GM23338 (cell line): Measurements from ENCODE around the gene YIPF2. TPM values are rescaled to one million over a fixed set of nuclear protein-coding genes. Genes with fewer than 3 reads are reported as not detected.

Experiments
- ATAC-seq: fragments of 200-7000 bp; cut with Tn5 transposase; 3 replicates; pipeline ENCODE4 v1.9.1; 2020
- DNase-seq: peaks from one replicate; pipeline ENCODE4 v3.0.0-alpha.2; 2015; ENCODE audit warnings: low spot score
- H2AFZ ChIP-seq: fragments of 200-600 bp; sonication (generic); 2 replicates; pipeline ENCODE4 v1.8.0; 2016; ENCODE audit warnings: antibody characterized with exemption, mild to moderate bottlenecking, moderate library complexity
- H3F3A ChIP-seq: fragments of 200-600 bp; sonication (generic); replicated peaks from 2 replicates; pipeline ENCODE4 v1.8.0; 2017; ENCODE audit warnings: antibody characterized with exemption, mixed run types, low read depth
- H3K27ac ChIP-seq: fragments of 200-600 bp; sonication (generic); 2 replicates; pipeline ENCODE4 v1.6.1; 2016; ENCODE audit warnings: low read depth
- H3K27me3 ChIP-seq: fragments of 200-600 bp; sonication (generic); 2 replicates; pipeline ENCODE4 v1.8.0; 2016; ENCODE audit warnings: mild to moderate bottlenecking, mixed run types, moderate library complexity; ENCODE audit not compliant: insufficient read depth
- H3K36me3 ChIP-seq: fragments of 200-600 bp; sonication (generic); 2 replicates; pipeline ENCODE4 v1.8.0; 2016; ENCODE audit warnings: mild to moderate bottlenecking; ENCODE audit not compliant: insufficient read depth
- H3K4me1 ChIP-seq: fragments of 200-600 bp; sonication (generic); 2 replicates; pipeline ENCODE4 v1.8.0; 2016; ENCODE audit warnings: mild to moderate bottlenecking, moderate library complexity; ENCODE audit not compliant: insufficient read depth
- H3K4me2 ChIP-seq: fragments of 200-600 bp; sonication (generic); 2 replicates; pipeline ENCODE4 v1.7.1; 2017; ENCODE audit warnings: mixed run types
- H3K4me3 ChIP-seq: fragments of 200-600 bp; sonication (generic); 2 replicates; pipeline ENCODE4 v1.6.1; 2016; ENCODE audit warnings: mixed run types
- H3K79me2 ChIP-seq: fragments of 200-600 bp; sonication (generic); replicated peaks from 2 replicates; pipeline ENCODE4 v1.8.0; 2017; ENCODE audit warnings: mild to moderate bottlenecking; ENCODE audit not compliant: insufficient read depth
- H3K9me2 ChIP-seq: fragments of 200-600 bp; sonication (generic); 2 replicates; pipeline ENCODE4 v1.8.0; 2017; ENCODE audit not compliant: insufficient read depth
- H4K20me1 ChIP-seq: fragments of 200-600 bp; sonication (generic); replicated peaks from 2 replicates; pipeline ENCODE4 v1.8.0; 2017; ENCODE audit warnings: mild to moderate bottlenecking; ENCODE audit not compliant: insufficient read depth
- H3K27ac Mint-ChIP-seq: 2 replicates; pipeline ENCODE4 v1.8.0; 2020; ENCODE audit warnings: inconsistent platforms, mild to moderate bottlenecking, moderate library complexity, mixed read lengths
- H3K27me3 Mint-ChIP-seq: 3 replicates; pipeline ENCODE4 v1.8.0; 2022; ENCODE audit warnings: low read depth, mild to moderate bottlenecking, moderate library complexity, mixed read lengths, inconsistent platforms; ENCODE audit not compliant: insufficient read depth, poor library complexity
- H3K36me3 Mint-ChIP-seq: 3 replicates; pipeline ENCODE4 v1.8.0; 2021; ENCODE audit warnings: low read depth, mild to moderate bottlenecking, inconsistent platforms, moderate library complexity, mixed read lengths
- H3K4me1 Mint-ChIP-seq: 3 replicates; pipeline ENCODE4 v1.8.0; 2020; ENCODE audit warnings: mild to moderate bottlenecking, inconsistent platforms, mixed read lengths
- H3K4me3 Mint-ChIP-seq: 3 replicates; pipeline ENCODE4 v1.8.0; 2021; ENCODE audit warnings: moderate library complexity, mild to moderate bottlenecking, inconsistent platforms, mixed read lengths
- H3K9me3 Mint-ChIP-seq: 3 replicates; pipeline ENCODE4 v1.8.0; 2020; ENCODE audit warnings: moderate library complexity, mild to moderate bottlenecking, inconsistent platforms, mixed read lengths
- CREB1 ChIP-seq: fragments of 250-450 bp; sonication (Bioruptor Pico); IDR thresholded peaks from 2 replicates; pipeline ENCODE4 v1.5.0; 2020; ENCODE audit warnings: low read depth, mild to moderate bottlenecking, moderate library complexity
- CTCF ChIP-seq, 2 experiments: fragments of 200-600 bp in 1 of 2; sonication (generic) in 1 of 2; conservative IDR thresholded peaks; 2 replicates each; pipeline versions ENCODE4 v1.5.1 to v1.6.1; 2016 to 2017; ENCODE audit warnings: antibody characterized with exemption in 2 of 2, low read depth in 2 of 2, mild to moderate bottlenecking in 2 of 2, moderate library complexity in 1 of 2
- EZH2 ChIP-seq: fragments of 200-600 bp; sonication (generic); IDR thresholded peaks from one replicate; pipeline ENCODE4 v1.8.0; 2017; ENCODE audit warnings: antibody characterized with exemption, mild to moderate bottlenecking, low read depth; ENCODE audit not compliant: unreplicated experiment
- EZH2phosphoT487 ChIP-seq: fragments of 200-600 bp; sonication (generic); IDR thresholded peaks from one replicate; pipeline ENCODE4 v1.8.1; 2018; ENCODE audit warnings: antibody characterized with exemption; ENCODE audit not compliant: unreplicated experiment
- JUNB ChIP-seq: IDR thresholded peaks from one replicate; pipeline ENCODE4 v1.6.1; 2016; ENCODE audit warnings: antibody characterized with exemption; ENCODE audit not compliant: unreplicated experiment
- NANOG ChIP-seq: IDR thresholded peaks from 2 replicates; pipeline ENCODE4 v1.6.1; 2016; ENCODE audit warnings: antibody characterized with exemption, borderline replicate concordance
- POLR2AphosphoS5 ChIP-seq: IDR thresholded peaks from 2 replicates; pipeline ENCODE4 v1.6.1; 2016; ENCODE audit warnings: antibody characterized with exemption, low read depth
- REST ChIP-seq: IDR thresholded peaks from one replicate; pipeline ENCODE4 v1.6.1; 2018; ENCODE audit warnings: antibody characterized with exemption; ENCODE audit not compliant: unreplicated experiment
- STAT1 ChIP-seq: IDR thresholded peaks from one replicate; pipeline ENCODE4 v1.6.1; 2016; ENCODE audit warnings: antibody characterized with exemption; ENCODE audit not compliant: unreplicated experiment
- ZNF114 ChIP-seq: fragments of 250-450 bp; sonication (Bioruptor Pico); IDR thresholded peaks from 2 replicates; pipeline ENCODE4 v1.5.0; 2020; ENCODE audit warnings: mild to moderate bottlenecking, moderate library complexity
- ZNF331 ChIP-seq: fragments of 250-450 bp; sonication (Bioruptor Pico); IDR thresholded peaks from 2 replicates; pipeline ENCODE4 v1.5.0; 2020; ENCODE audit warnings: low read depth, mild to moderate bottlenecking, moderate library complexity
- polyA plus RNA-seq: library from polyadenylated mRNA; unstranded; fragments of >200 nt; fragmentation: Nextera tagmentation; extraction: Ambion mirVana; gene quantifications from 2 replicates; pipeline ENCODE4 v1.2.1, GENCODE V29; 2016
- total RNA-seq: library from RNA; depleted of rRNA; stranded (reverse); fragments of >200 nt; shearing (Covaris generic); gene quantifications from 2 replicates; pipeline ENCODE4 v1.2.3, GENCODE V29; 2014
- TF ChIP-seq, protein P1 (sequence below): IDR thresholded peaks from 2 replicates; pipeline ENCODE4 v1.6.1; 2016; ENCODE audit warnings: antibody characterized with exemption
- TF ChIP-seq, protein P2 (sequence below): fragments of 250-450 bp; sonication (Bioruptor Pico); IDR thresholded peaks from 2 replicates; pipeline ENCODE4 v1.5.0; 2020; ENCODE audit warnings: mild to moderate bottlenecking, moderate library complexity

Gene YIPF2
- total and polyA plus RNA-seq, 2 experiments from 2014 or later, result 36.3 to 63.7 TPM

DNA sequence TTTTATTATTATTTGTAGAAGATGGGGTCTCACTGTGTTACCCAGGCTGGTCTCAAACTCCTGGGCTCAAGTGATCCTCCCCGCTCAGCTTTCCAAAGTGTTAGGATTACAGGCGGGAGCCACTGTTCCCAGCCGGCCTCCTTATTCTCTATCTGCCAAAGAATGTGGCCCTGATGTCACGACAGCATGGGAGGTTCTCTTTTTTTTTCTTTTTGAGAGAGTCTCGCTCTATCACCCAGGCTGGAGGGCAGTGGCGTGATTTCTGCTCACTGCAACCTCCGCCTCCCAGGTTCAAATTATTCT, 33.6 kb downstream of the YIPF2 start:
- peak overlapping the region; percentile 76; the same call in 1 of the 2 replicates for H3K27ac Mint-ChIP-seq
- peaks cover 84% of the 10 kb centered on the region for H3K79me2 ChIP-seq
- H3K4me3 ChIP-seq, result no peak overlapping the region
- no peak for TF ChIP-seq CREB1
- no peak for TF ChIP-seq EZH2
- TF ChIP-seq REST, result no peak
- no peak for TF ChIP-seq CTCF (conservative IDR thresholded peaks at IDR 0.05; ENCODE audit: low read depth in 2 of 2)
- no peak for TF ChIP-seq ZNF114 (CRISPR knock-in tag)
- TF ChIP-seq ZNF331, result no peak
- TF ChIP-seq POLR2AphosphoS5, result no peak
- TF ChIP-seq STAT1, result no peak
- TF ChIP-seq, protein P1, sequence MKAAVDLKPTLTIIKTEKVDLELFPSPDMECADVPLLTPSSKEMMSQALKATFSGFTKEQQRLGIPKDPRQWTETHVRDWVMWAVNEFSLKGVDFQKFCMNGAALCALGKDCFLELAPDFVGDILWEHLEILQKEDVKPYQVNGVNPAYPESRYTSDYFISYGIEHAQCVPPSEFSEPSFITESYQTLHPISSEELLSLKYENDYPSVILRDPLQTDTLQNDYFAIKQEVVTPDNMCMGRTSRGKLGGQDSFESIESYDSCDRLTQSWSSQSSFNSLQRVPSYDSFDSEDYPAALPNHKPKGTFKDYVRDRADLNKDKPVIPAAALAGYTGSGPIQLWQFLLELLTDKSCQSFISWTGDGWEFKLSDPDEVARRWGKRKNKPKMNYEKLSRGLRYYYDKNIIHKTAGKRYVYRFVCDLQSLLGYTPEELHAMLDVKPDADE, result no peak
- no peak for TF ChIP-seq NANOG
- TF ChIP-seq JUNB, result no peak
- TF ChIP-seq, protein P2, sequence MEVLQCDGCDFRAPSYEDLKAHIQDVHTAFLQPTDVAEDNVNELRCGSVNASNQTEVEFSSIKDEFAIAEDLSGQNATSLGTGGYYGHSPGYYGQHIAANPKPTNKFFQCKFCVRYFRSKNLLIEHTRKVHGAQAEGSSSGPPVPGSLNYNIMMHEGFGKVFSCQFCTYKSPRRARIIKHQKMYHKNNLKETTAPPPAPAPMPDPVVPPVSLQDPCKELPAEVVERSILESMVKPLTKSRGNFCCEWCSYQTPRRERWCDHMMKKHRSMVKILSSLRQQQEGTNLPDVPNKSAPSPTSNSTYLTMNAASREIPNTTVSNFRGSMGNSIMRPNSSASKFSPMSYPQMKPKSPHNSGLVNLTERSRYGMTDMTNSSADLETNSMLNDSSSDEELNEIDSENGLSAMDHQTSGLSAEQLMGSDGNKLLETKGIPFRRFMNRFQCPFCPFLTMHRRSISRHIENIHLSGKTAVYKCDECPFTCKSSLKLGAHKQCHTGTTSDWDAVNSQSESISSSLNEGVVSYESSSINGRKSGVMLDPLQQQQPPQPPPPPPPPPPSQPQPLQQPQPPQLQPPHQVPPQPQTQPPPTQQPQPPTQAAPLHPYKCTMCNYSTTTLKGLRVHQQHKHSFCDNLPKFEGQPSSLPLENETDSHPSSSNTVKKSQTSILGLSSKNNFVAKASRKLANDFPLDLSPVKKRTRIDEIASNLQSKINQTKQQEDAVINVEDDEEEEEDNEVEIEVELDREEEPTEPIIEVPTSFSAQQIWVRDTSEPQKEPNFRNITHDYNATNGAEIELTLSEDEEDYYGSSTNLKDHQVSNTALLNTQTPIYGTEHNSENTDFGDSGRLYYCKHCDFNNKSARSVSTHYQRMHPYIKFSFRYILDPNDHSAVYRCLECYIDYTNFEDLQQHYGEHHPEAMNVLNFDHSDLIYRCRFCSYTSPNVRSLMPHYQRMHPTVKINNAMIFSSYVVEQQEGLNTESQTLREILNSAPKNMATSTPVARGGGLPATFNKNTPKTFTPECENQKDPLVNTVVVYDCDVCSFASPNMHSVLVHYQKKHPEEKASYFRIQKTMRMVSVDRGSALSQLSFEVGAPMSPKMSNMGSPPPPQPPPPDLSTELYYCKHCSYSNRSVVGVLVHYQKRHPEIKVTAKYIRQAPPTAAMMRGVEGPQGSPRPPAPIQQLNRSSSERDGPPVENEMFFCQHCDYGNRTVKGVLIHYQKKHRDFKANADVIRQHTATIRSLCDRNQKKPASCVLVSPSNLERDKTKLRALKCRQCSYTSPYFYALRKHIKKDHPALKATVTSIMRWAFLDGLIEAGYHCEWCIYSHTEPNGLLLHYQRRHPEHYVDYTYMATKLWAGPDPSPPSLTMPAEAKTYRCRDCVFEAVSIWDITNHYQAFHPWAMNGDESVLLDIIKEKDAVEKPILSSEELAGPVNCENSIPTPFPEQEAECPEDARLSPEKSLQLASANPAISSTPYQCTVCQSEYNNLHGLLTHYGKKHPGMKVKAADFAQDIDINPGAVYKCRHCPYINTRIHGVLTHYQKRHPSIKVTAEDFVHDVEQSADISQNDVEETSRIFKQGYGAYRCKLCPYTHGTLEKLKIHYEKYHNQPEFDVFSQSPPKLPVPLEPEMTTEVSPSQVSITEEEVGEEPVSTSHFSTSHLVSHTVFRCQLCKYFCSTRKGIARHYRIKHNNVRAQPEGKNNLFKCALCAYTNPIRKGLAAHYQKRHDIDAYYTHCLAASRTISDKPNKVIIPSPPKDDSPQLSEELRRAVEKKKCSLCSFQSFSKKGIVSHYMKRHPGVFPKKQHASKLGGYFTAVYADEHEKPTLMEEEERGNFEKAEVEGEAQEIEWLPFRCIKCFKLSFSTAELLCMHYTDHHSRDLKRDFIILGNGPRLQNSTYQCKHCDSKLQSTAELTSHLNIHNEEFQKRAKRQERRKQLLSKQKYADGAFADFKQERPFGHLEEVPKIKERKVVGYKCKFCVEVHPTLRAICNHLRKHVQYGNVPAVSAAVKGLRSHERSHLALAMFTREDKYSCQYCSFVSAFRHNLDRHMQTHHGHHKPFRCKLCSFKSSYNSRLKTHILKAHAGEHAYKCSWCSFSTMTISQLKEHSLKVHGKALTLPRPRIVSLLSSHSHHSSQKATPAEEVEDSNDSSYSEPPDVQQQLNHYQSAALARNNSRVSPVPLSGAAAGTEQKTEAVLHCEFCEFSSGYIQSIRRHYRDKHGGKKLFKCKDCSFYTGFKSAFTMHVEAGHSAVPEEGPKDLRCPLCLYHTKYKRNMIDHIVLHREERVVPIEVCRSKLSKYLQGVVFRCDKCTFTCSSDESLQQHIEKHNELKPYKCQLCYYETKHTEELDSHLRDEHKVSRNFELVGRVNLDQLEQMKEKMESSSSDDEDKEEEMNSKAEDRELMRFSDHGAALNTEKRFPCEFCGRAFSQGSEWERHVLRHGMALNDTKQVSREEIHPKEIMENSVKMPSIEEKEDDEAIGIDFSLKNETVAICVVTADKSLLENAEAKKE (CRISPR knock-in tag), result no peak
- no peak for TF ChIP-seq EZH2phosphoT487
- no peak for ATAC-seq
- H3K4me1 ChIP-seq, result peaks cover 51% of the 10 kb centered on the region
- peaks cover 17% of the 10 kb centered on the region; the same call in 1 of the 2 replicates for H3F3A ChIP-seq
- H3K9me3 Mint-ChIP-seq, result no peaks in the 10 kb centered on the region
- no peak overlapping the region; the same call in 2 of the 3 replicates for H3K4me3 Mint-ChIP-seq
- H3K36me3 Mint-ChIP-seq, result no peaks in the 10 kb centered on the region
- H3K4me2 ChIP-seq, result 0 out of 2 replicates have a peak overlapping the region, but pooled peaks have one; percentile 20
- no peak overlapping the region for H2AFZ ChIP-seq
- H3K27ac ChIP-seq, result peak overlapping the region; percentile 74; the same call in 1 of the 2 replicates
- peak; percentile 35 for DNase-seq
- peaks cover 17% of the 10 kb centered on the region for H3K27me3 Mint-ChIP-seq
- H4K20me1 ChIP-seq, result peaks cover 8% of the 10 kb centered on the region
- peaks cover 50% of the 10 kb centered on the region for H3K4me1 Mint-ChIP-seq
- H3K36me3 ChIP-seq, result no peaks in the 10 kb centered on the region
- no peaks in the 10 kb centered on the region for H3K27me3 ChIP-seq
- no peaks in the 10 kb centered on the region for H3K9me2 ChIP-seq
